ENCODE results near the gene ACVR1C. TPM values are rescaled to one million over a fixed set of nuclear protein-coding genes. Genes with fewer than 3 reads are reported as not detected.
A peak's percentile ranks its signal among the peaks of the same experiment; 100 is the strongest.

The ACVR1C gene
- total RNA-seq, 1 experiment from 2014 or later, result 1.2 TPM

DNA sequence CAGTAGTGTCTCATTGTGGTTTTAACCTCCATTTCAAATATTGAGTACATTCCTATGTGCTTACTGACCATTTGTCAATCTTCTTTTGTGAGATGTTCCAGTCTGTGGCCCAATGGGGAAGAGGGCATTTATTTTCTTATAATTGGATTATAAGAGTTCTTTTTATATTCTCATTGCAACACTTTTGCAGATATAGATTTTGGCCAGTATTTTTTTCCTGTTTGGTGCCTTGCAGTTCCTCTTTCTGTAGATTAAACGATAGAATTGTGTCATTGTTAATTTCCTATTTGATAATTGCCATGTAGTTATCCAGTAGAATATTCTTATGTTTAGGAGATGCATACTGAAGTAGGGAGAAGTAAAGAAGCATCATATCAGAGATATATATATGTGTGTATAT is 128.3 kb downstream of the ACVR1C start:
- H3K36me3 Mint-ChIP-seq, result no peaks in the 10 kb centered on the region
- TF ChIP-seq ZNF219 (CRISPR knock-in tag; IDR thresholded peaks at IDR 0.05; ENCODE audit: borderline replicate concordance) (no peak), ZNF232 (CRISPR knock-in tag; IDR thresholded peaks at IDR 0.05) (no peak), ATF1 (CRISPR knock-in tag; IDR thresholded peaks at IDR 0.05) (no peak), ETV6 (CRISPR knock-in tag; IDR thresholded peaks at IDR 0.05) (no peak), ZNF396 (CRISPR knock-in tag; IDR thresholded peaks at IDR 0.05; ENCODE audit: borderline replicate concordance) (no peak), ZNF416 (CRISPR knock-in tag; IDR thresholded peaks at IDR 0.05) (no peak), CBFB (CRISPR knock-in tag; IDR thresholded peaks at IDR 0.05; ENCODE audit: low read depth) (no peak), KAT7 (CRISPR knock-in tag; IDR thresholded peaks at IDR 0.05; ENCODE audit: borderline replicate concordance) (no peak), NR1H2 (CRISPR knock-in tag; IDR thresholded peaks at IDR 0.05) (no peak), ZNF423 (CRISPR knock-in tag; IDR thresholded peaks at IDR 0.05) (no peak), AR (CRISPR knock-in tag; IDR thresholded peaks at IDR 0.05) (no peak), HMGA2 (CRISPR knock-in tag; IDR thresholded peaks at IDR 0.05) (no peak)
- TF ChIP-seq, protein P1, sequence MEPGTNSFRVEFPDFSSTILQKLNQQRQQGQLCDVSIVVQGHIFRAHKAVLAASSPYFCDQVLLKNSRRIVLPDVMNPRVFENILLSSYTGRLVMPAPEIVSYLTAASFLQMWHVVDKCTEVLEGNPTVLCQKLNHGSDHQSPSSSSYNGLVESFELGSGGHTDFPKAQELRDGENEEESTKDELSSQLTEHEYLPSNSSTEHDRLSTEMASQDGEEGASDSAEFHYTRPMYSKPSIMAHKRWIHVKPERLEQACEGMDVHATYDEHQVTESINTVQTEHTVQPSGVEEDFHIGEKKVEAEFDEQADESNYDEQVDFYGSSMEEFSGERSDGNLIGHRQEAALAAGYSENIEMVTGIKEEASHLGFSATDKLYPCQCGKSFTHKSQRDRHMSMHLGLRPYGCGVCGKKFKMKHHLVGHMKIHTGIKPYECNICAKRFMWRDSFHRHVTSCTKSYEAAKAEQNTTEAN (CRISPR knock-in tag; IDR thresholded peaks at IDR 0.05), result no peak
- TF ChIP-seq, protein P2, sequence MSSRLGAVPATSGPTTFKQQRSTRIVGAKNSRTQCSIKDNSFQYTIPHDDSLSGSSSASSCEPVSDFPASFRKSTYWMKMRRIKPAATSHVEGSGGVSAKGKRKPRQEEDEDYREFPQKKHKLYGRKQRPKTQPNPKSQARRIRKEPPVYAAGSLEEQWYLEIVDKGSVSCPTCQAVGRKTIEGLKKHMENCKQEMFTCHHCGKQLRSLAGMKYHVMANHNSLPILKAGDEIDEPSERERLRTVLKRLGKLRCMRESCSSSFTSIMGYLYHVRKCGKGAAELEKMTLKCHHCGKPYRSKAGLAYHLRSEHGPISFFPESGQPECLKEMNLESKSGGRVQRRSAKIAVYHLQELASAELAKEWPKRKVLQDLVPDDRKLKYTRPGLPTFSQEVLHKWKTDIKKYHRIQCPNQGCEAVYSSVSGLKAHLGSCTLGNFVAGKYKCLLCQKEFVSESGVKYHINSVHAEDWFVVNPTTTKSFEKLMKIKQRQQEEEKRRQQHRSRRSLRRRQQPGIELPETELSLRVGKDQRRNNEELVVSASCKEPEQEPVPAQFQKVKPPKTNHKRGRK (CRISPR knock-in tag; IDR thresholded peaks at IDR 0.05; ENCODE audit: borderline replicate concordance), result no peak
- H3K4me1 Mint-ChIP-seq, result peaks cover 7% of the 10 kb centered on the region
- no peaks in the 10 kb centered on the region for H3K9me3 Mint-ChIP-seq
- ATAC-seq (no peak), DNase-seq (ENCODE audit: low spot score) (no peak)
- CTCF ChIA-PET, result no interaction called here
- H3K27me3 Mint-ChIP-seq (ENCODE audit: low read depth), result no peaks in the 10 kb centered on the region; the same call in 1 of the 2 replicates
- POLR2A ChIA-PET, result no interaction called here
- H3K4me3 Mint-ChIP-seq, result no peak overlapping the region
- no peak overlapping the region for H3K27ac Mint-ChIP-seq

- Mint-ChIP-seq H3K9me3 (no peaks in the 10 kb centered on the region), H3K4me3 (no peak overlapping the region), H3K36me3 (no peaks in the 10 kb centered on the region), H3K4me1 (peaks cover 7% of the 10 kb centered on the region), H3K27ac (no peak overlapping the region), H3K27me3 (ENCODE audit: low read depth) (no peaks in the 10 kb centered on the region)
- DNase-seq (ENCODE audit: low spot score) (no peak), ATAC-seq (no peak)
- ChIA-PET CTCF (interaction anchor here (1.0 kb wide), 1 partner anchor 131 kb away, joined by 3 read pairs; no protein-coding TSS in a partner anchor), POLR2A (no interaction called here)
- no peak for TF ChIP-seq NR2C2 (CRISPR knock-in tag; IDR thresholded peaks at IDR 0.05)
- TF ChIP-seq NR3C1 (CRISPR knock-in tag; conservative IDR thresholded peaks at IDR 0.05; ENCODE audit: low read depth), result no peak
Measured at GRCh38 chr2:157498483-157498882, 130.2 kb downstream of the ACVR1C start.

GRCh38 chr2:157497638-157498314 is 130.9 kb downstream of the ACVR1C start:
- peak; percentile 90 for ATAC-seq
- Mint-ChIP-seq H3K4me3 (no peak overlapping the region), H3K27ac (no peak overlapping the region; the same call in 1 of the 2 replicates), H3K4me1 (peaks cover 7% of the 10 kb centered on the region), H3K9me3 (no peaks in the 10 kb centered on the region), H3K27me3 (ENCODE audit: low read depth) (no peaks in the 10 kb centered on the region), H3K36me3 (no peaks in the 10 kb centered on the region)
- DNase-seq (ENCODE audit: low spot score), result no peak
- ChIA-PET CTCF (interaction anchor here (0.6 to 1.4 kb wide), 4 partner anchors 99 to 513 kb away, joined by 3 to 4 read pairs (median 3); partner anchors contain the start of gene ACVR1C), POLR2A (no interaction called here)
- no peak for TF ChIP-seq NR2C2 (CRISPR knock-in tag; IDR thresholded peaks at IDR 0.05)
- no peak for TF ChIP-seq OVOL2 (CRISPR knock-in tag; IDR thresholded peaks at IDR 0.05; ENCODE audit: borderline replicate concordance)
- TF ChIP-seq USF1 (CRISPR knock-in tag; IDR thresholded peaks at IDR 0.05), result no peak
- TF ChIP-seq, protein P3, sequence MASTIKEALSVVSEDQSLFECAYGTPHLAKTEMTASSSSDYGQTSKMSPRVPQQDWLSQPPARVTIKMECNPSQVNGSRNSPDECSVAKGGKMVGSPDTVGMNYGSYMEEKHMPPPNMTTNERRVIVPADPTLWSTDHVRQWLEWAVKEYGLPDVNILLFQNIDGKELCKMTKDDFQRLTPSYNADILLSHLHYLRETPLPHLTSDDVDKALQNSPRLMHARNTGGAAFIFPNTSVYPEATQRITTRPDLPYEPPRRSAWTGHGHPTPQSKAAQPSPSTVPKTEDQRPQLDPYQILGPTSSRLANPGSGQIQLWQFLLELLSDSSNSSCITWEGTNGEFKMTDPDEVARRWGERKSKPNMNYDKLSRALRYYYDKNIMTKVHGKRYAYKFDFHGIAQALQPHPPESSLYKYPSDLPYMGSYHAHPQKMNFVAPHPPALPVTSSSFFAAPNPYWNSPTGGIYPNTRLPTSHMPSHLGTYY (CRISPR knock-in tag; IDR thresholded peaks at IDR 0.05), result no peak
- TF ChIP-seq JUN (CRISPR knock-in tag; IDR thresholded peaks at IDR 0.05), result no peak
- TF ChIP-seq CTCF (IDR thresholded peaks at IDR 0.05), result peak; percentile 45
- TF ChIP-seq MAX (CRISPR knock-in tag; IDR thresholded peaks at IDR 0.05), result no peak
